ENCODE results near the gene IFNAR1. TPM values are rescaled to one million over a fixed set of nuclear protein-coding genes. Genes with fewer than 3 reads are reported as not detected.

Gene IFNAR1
- total and polyA plus RNA-seq, 2 of the 4 experiments (the other 2 are of a cell fraction), result 7.8 to 9.9 TPM

GRCh38 chr21:33364830-33365229 is 40.1 kb downstream of the IFNAR1 start:
- H2BK15ac ChIP-seq (ENCODE audit: low read depth, low read length), result no peak overlapping the region
- no peak overlapping the region for H2BK5ac ChIP-seq (ENCODE audit: low read depth, low read length, poor library complexity, severe bottlenecking)
- TF ChIP-seq ELK1 (IDR thresholded peaks at IDR 0.05; ENCODE audit: borderline replicate concordance, low read depth, low read length), result no peak
- no peak for TF ChIP-seq MAZ (IDR thresholded peaks at IDR 0.05; ENCODE audit: borderline replicate concordance, low read depth, low read length)
- TF ChIP-seq MXI1 (IDR thresholded peaks at IDR 0.05; ENCODE audit: borderline replicate concordance, low read depth, low read length), result no peak
- TF ChIP-seq MAFK (IDR thresholded peaks at IDR 0.05; ENCODE audit: low read depth, low read length), result no peak
- TF ChIP-seq USF2 (IDR thresholded peaks at IDR 0.05; ENCODE audit: low read depth, low read length), result no peak
- TF ChIP-seq NFE2L2 (IDR thresholded peaks at IDR 0.05; ENCODE audit: low read depth, low read length), result no peak
- no peak for TF ChIP-seq BHLHE40 (IDR thresholded peaks at IDR 0.05; ENCODE audit: low read depth, low read length)
- TF ChIP-seq CEBPB (IDR thresholded peaks at IDR 0.05; ENCODE audit: low read depth, low read length), result no peak
- no peak for TF ChIP-seq CTCF (conservative IDR thresholded peaks at IDR 0.05; ENCODE audit: low read depth, low read length)
- TF ChIP-seq RAD21 (IDR thresholded peaks at IDR 0.05; ENCODE audit: low read length), result no peak
- no peak for TF ChIP-seq FOS (IDR thresholded peaks at IDR 0.05; ENCODE audit: low read depth, low read length)
- TF ChIP-seq CHD1 (IDR thresholded peaks at IDR 0.05; ENCODE audit: low read depth, low read length), result no peak
- TF ChIP-seq RFX5 (IDR thresholded peaks at IDR 0.05; ENCODE audit: low read depth, low read length), result no peak
- no peak for TF ChIP-seq POLR2A (IDR thresholded peaks at IDR 0.05; ENCODE audit: low read depth, low read length)
- no peak overlapping the region for H3K18ac ChIP-seq (ENCODE audit: low read depth, low read length)
- no peak overlapping the region for H2BK20ac ChIP-seq (ENCODE audit: low read depth, low read length)
- H2BK120ac ChIP-seq (ENCODE audit: low read depth, low read length), result no peak overlapping the region
- DNase-seq (no peak), ATAC-seq (ENCODE audit: low read depth) (no peak)
- H3K36me3 ChIP-seq (ENCODE audit: control insufficient read depth, insufficient read depth, low read length), result no peaks in the 10 kb centered on the region
- ChIA-PET POLR2A (ENCODE audit: unreplicated experiment) (no interaction called here), CTCF (no interaction called here)
- peaks cover 5% of the 10 kb centered on the region for H3K4me1 ChIP-seq (ENCODE audit: control insufficient read depth, insufficient read depth, low read length)
- no peak overlapping the region for H3K4ac ChIP-seq (ENCODE audit: low read depth, low read length)
- H3K23ac ChIP-seq (ENCODE audit: low read depth, low read length), result no peak overlapping the region
- no peaks in the 10 kb centered on the region for H3K27me3 ChIP-seq (ENCODE audit: control insufficient read depth, insufficient read depth, low read length)
- no peak overlapping the region for H4K5ac ChIP-seq (ENCODE audit: low read depth, low read length)
- intact Hi-C loops (cut with micrococcal nuclease), result no loop called here
- peaks cover 22% of the 10 kb centered on the region for H3K9me3 ChIP-seq (ENCODE audit: control insufficient read depth, insufficient read depth, low read length)
- no peak overlapping the region for H3K4me2 ChIP-seq (ENCODE audit: low read depth, low read length)
- in situ Hi-C loops (cut with MboI; ENCODE audit: low sequenced_read_pairs), result no loop called here
- no TSS peak for BruUV-seq (replicated peaks)
- no peak overlapping the region for H4K8ac ChIP-seq (ENCODE audit: low read depth in 2 of 2, low read length in 2 of 2)
- no peak overlapping the region for H3K56ac ChIP-seq (ENCODE audit: extremely low read depth, insufficient read depth, low read length)
- no peak overlapping the region for H3K9ac ChIP-seq (ENCODE audit: low read depth, low read length)
- no peak overlapping the region for H2AFZ ChIP-seq (replicated peaks; ENCODE audit: low read length, poor library complexity)
- no peak overlapping the region for H3K27ac ChIP-seq (ENCODE audit: insufficient read depth, low read length)
- dilution Hi-C loops (cut with HindIII; ENCODE audit: low sequenced_read_pairs, unreplicated experiment), result no loop called here
- H3K79me1 ChIP-seq (ENCODE audit: low read depth in 1 of 2, low read length in 2 of 2), result no peaks in the 10 kb centered on the region
- H2AK5ac ChIP-seq (ENCODE audit: low read depth, low read length), result no peak overlapping the region
- WGBS, 2 experiments (ENCODE audit: extremely low coverage in 2 of 2, insufficient read length in 1 of 2), result 90% methylated on average over 3 of the region's 5 CpGs; no CpG with 5 or more reads in 1 of the 2 experiments
- peaks cover 5% of the 10 kb centered on the region for H3K9me1 ChIP-seq (ENCODE audit: insufficient read depth, low read length)
- H4K91ac ChIP-seq (ENCODE audit: insufficient read depth, low read depth, low read length), result no peak overlapping the region
- no peak overlapping the region for H3K4me3 ChIP-seq (ENCODE audit: insufficient read depth, low read depth, low read length)
- H4K20me1 ChIP-seq (ENCODE audit: insufficient read depth, low read length), result no peaks in the 10 kb centered on the region
- no peak overlapping the region for H3K14ac ChIP-seq (replicated peaks; ENCODE audit: low read depth, low read length)
- H2AK9ac ChIP-seq (replicated peaks; ENCODE audit: low read depth, low read length, poor library complexity), result no peak overlapping the region

Measured in IMR-90 (cell line).